Suprapubic skin (tissue), 4 donors: ENCODE measurements around the gene CEP63. TPM values are rescaled to one million over a fixed set of nuclear protein-coding genes. Genes with fewer than 3 reads are reported as not detected.
"Not testable (repeated sequence)": the region's sequence is repeated elsewhere in the genome, so short reads cannot be mapped to it uniquely, and the experiment has no call there.

ENCODE experiments used
- DNase-seq, 2 donors: peaks; one replicate each; pipeline ENCODE4 v3.0.0-alpha.2; 2019; ENCODE audit warnings: low spot score in 2 of 2
- H3K27ac ChIP-seq: fragments of 200-600 bp; sonication (generic); one replicate; pipeline ENCODE4 v1.5.1; 2019
- H3K27me3 ChIP-seq: fragments of 200-600 bp; sonication (generic); one replicate; pipeline ENCODE4 v1.5.1; 2019
- H3K36me3 ChIP-seq: fragments of 200-600 bp; sonication (generic); one replicate; pipeline ENCODE4 v1.5.1; 2019
- H3K4me1 ChIP-seq: fragments of 200-600 bp; sonication (generic); one replicate; pipeline ENCODE4 v1.5.1; 2019
- H3K4me3 ChIP-seq: fragments of 200-600 bp; sonication (generic); one replicate; pipeline ENCODE4 v1.5.1; 2019; ENCODE audit warnings: mild to moderate bottlenecking
- H3K9me3 ChIP-seq: fragments of 200-600 bp; sonication (generic); one replicate; pipeline ENCODE4 v1.5.1; 2019
- EP300 ChIP-seq: sonication (generic); formaldehyde crosslinking; IDR thresholded peaks from one replicate; pipeline ENCODE4 v1.6.1; 2017; ENCODE audit warnings: antibody characterized with exemption
- POLR2A ChIP-seq, 2 donors: fragments of 450-650 bp; IDR thresholded peaks; one replicate each; pipeline ENCODE4 v1.6.1; 2017; ENCODE audit warnings: antibody characterized with exemption in 2 of 2, mild to moderate bottlenecking in 2 of 2, moderate library complexity in 2 of 2
- POLR2AphosphoS5 ChIP-seq, 3 donors: sonication (generic); formaldehyde crosslinking; IDR thresholded peaks; one replicate each; pipeline ENCODE4 v1.6.1; 2017; ENCODE audit warnings: antibody characterized with exemption in 3 of 3
- WGBS: methylation state at CpG from one replicate; pipeline ENCODE4 v1.1.5; 2018; 5-methylcytosine and 5-hydroxymethylcytosine counted together
- total RNA-seq, 4 donors: library from RNA; depleted of rRNA; stranded (reverse); fragments of >200 nt; gene quantifications; one replicate each; pipeline ENCODE4 v1.1.0, GENCODE V29; 2016
- TF ChIP-seq, protein P1 (sequence below), 2 donors: fragments of 200-600 bp in 1 of 2; fragments of 450-650 bp in 1 of 2; sonication (generic) in 1 of 2; IDR thresholded peaks; one replicate each; pipeline ENCODE4 v1.5.1; 2016 to 2019; ENCODE audit warnings: antibody characterized with exemption in 2 of 2, mild to moderate bottlenecking in 1 of 2, moderate library complexity in 1 of 2

Gene CEP63
- total RNA-seq, 4 donors from 2014 or later: 14.1 to 20.8 (median 16.5) TPM

DNA sequence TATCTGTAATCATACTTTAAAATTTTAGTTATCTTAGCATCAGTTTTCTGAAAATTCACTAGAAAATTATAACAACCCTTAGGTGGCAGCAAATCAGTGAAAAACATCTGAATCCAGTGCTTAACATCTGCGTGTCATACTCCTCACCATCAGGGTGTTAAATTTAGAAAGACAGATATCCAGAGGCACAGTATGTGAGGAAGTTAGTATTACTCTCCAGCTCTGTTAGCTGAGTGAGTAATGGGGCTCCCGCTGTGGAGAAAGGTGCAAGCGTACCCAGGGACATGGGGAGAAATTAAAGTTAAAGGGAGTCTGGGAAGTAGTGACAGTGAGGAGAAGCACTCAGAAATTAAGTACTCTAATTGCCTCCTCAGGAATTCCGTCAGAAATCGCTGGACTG is 50.9 kb downstream of the CEP63 start:
- peaks cover 56% of the 10 kb centered on the region for H3K36me3 ChIP-seq

DNA sequence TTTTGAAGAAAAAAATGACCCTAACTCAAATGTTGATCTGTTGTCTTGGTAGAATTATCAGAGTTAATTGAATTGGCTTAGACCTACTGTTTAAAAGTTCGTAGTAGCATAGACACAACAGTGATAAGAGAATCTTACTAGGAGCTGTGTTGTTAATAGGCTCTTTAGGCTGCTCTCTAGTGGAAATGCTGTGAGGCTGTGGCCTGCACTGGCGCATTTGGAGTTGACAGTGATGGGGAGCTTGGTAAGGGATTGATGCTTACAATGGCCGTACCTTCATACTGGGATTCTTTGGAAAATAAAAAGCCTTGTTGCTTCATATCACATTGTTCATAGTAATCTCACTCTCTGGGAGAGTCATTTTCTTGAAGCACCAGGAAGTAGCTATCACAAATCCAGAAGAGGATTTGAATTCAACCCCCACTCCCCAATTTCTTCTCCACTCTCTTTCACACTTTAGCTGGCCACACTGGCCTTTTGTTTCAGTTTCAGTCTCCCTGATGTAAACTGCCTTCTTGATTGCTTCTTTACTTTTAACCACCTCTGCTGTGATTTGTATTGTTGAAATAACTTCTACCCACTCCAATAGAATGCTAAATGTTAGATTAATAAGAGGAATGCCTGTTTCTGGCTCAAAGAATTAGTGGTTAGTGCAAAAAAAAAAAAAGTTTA is 56.6 kb downstream of the CEP63 start:
- TF ChIP-seq EP300: no peak
- TF ChIP-seq, protein P1, sequence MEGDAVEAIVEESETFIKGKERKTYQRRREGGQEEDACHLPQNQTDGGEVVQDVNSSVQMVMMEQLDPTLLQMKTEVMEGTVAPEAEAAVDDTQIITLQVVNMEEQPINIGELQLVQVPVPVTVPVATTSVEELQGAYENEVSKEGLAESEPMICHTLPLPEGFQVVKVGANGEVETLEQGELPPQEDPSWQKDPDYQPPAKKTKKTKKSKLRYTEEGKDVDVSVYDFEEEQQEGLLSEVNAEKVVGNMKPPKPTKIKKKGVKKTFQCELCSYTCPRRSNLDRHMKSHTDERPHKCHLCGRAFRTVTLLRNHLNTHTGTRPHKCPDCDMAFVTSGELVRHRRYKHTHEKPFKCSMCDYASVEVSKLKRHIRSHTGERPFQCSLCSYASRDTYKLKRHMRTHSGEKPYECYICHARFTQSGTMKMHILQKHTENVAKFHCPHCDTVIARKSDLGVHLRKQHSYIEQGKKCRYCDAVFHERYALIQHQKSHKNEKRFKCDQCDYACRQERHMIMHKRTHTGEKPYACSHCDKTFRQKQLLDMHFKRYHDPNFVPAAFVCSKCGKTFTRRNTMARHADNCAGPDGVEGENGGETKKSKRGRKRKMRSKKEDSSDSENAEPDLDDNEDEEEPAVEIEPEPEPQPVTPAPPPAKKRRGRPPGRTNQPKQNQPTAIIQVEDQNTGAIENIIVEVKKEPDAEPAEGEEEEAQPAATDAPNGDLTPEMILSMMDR (IDR thresholded peaks at IDR 0.05): no peak
- no peak for TF ChIP-seq POLR2A (IDR thresholded peaks at IDR 0.05)
- TF ChIP-seq POLR2AphosphoS5 (IDR thresholded peaks at IDR 0.05): no peak

More for the DNA sequence above, 50.9 kb downstream of the CEP63 start:
- H3K4me1 ChIP-seq: no peaks in the 10 kb centered on the region
- H3K27me3 ChIP-seq: no peaks in the 10 kb centered on the region
- H3K4me3 ChIP-seq: no peak overlapping the region
- H3K27ac ChIP-seq: no peak overlapping the region
- TF ChIP-seq POLR2AphosphoS5 (IDR thresholded peaks at IDR 0.05): no peak
- TF ChIP-seq POLR2A (IDR thresholded peaks at IDR 0.05): no peak
- TF ChIP-seq EP300: no peak
- TF ChIP-seq, protein P1 (IDR thresholded peaks at IDR 0.05): no peak
- WGBS: 86% methylated on average over 5 of the region's 5 CpGs
- DNase-seq: no peak
- no peaks in the 10 kb centered on the region for H3K9me3 ChIP-seq

DNA sequence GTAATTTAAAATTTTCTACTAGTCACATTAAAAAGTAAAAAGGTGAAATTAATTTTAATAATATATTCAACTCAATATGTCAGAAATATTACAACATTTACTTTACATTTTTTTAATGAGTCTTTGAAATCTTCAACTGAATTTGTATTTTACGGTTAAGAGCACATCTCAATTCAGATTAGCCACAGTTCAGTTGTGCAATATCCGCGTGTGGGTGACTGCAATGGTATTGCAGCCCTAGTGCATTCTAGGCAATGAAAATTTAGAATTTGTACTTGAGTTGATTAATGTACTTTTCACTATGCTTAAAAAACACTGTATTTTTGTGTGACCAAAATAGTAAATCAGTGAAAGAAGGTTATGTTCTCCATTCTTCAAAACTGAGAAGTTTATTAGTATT is 57.3 kb downstream of the CEP63 start:
- H3K9me3 ChIP-seq: no peaks in the 10 kb centered on the region
- DNase-seq: no peak
- WGBS: 89% methylated on average over 3 of the region's 3 CpGs
- peaks cover 40% of the 10 kb centered on the region for H3K36me3 ChIP-seq
- H3K4me3 ChIP-seq: no peak overlapping the region
- TF ChIP-seq POLR2A (IDR thresholded peaks at IDR 0.05): no peak
- TF ChIP-seq, protein P1 (IDR thresholded peaks at IDR 0.05): no peak
- no peak overlapping the region for H3K27ac ChIP-seq
- no peaks in the 10 kb centered on the region for H3K27me3 ChIP-seq
- no peaks in the 10 kb centered on the region for H3K4me1 ChIP-seq

More for the DNA sequence above, 56.6 kb downstream of the CEP63 start:
- Histone ChIP-seq H3K4me3 (no peak overlapping the region), H3K27me3 (no peaks in the 10 kb centered on the region), H3K27ac (no peak overlapping the region), H3K36me3 (peaks cover 40% of the 10 kb centered on the region), H3K4me1 (no peaks in the 10 kb centered on the region), H3K9me3 (no peaks in the 10 kb centered on the region)
- no peak for DNase-seq
- WGBS: 65% methylated on average over 3 of the region's 3 CpGs

DNA sequence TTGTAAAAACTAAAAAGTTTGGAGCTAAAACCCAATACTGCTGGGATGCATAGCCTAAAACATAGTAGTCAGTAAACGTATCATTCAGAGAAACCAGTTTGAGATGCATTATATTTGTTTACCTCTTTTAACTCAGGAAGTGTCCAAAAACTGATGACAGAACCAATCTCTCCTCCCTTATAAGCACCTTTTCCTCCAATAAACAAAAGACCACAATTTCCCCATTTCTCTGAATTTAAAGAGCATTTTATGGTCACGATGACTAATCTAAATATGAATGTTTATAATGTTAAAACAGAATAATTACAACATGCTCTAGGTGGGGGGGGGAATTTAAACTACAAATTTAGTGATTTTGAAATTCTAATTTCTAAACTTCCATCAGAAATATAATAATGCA is 58.5 kb downstream of the CEP63 start:
- no peaks in the 10 kb centered on the region for H3K27me3 ChIP-seq
- no peaks in the 10 kb centered on the region for H3K9me3 ChIP-seq
- DNase-seq: no peak
- no peaks in the 10 kb centered on the region for H3K4me1 ChIP-seq
- 84% methylated on average over 2 of the region's 2 CpGs for WGBS
- no peak overlapping the region for H3K4me3 ChIP-seq
- no peak overlapping the region for H3K27ac ChIP-seq
- H3K36me3 ChIP-seq: peaks cover 43% of the 10 kb centered on the region
- TF ChIP-seq, protein P1 (IDR thresholded peaks at IDR 0.05): no peak
- TF ChIP-seq POLR2AphosphoS5 (IDR thresholded peaks at IDR 0.05): no peak

DNA sequence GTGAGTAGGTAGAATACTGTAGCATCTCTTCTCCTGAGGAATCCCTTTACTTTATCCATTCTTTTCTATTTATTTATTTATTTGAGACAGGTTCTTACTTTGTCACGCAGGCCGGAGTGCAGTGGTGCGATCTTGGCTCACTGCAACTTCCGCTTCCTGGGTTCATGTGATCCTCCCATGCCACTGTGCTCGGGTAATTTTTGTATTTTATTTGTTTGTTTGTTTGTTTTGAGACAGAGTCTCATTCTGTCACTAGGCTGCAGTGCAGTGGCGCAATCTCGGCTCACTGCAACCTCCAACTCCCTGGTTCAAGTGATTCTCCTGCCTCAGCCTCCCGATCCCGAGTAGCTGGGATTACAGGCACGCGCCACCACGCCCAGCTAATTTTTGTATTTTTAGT is 58.9 kb downstream of the CEP63 start:
- 85% methylated on average over 12 of the region's 12 CpGs for WGBS
- not testable (repeated sequence) for H3K4me1 ChIP-seq, DNase-seq, H3K27me3 ChIP-seq, H3K27ac ChIP-seq, H3K9me3 ChIP-seq, H3K4me3 ChIP-seq
- H3K36me3 ChIP-seq: peaks cover 47% of the 10 kb centered on the region

DNA sequence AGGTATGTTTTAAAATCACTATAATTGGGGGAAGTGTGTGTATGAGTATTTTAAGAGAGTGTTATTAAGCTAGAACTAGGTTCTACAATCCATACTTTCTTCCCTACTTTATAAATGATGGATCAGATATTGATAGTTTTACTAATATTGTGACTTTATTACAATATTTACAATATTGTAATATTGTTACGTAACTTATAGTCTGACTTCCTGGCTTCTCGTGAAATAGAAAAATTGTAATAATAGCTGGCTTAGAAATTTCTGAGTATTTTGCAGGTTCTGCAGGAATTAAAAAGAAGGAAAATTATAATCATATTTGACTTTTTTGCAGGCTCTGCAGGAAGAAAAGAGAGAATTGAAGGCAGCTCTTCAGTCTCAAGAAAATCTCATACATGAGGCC is 60.0 kb downstream of the CEP63 start:
- peaks cover 48% of the 10 kb centered on the region for H3K36me3 ChIP-seq
- no peak overlapping the region for H3K4me3 ChIP-seq
- no peaks in the 10 kb centered on the region for H3K4me1 ChIP-seq
- 90% methylated on average over 2 of the region's 2 CpGs for WGBS
- no peak overlapping the region for H3K27ac ChIP-seq
- no peak for TF ChIP-seq POLR2A (IDR thresholded peaks at IDR 0.05)
- TF ChIP-seq EP300: no peak
- TF ChIP-seq POLR2AphosphoS5 (IDR thresholded peaks at IDR 0.05): no peak
- TF ChIP-seq, protein P1 (IDR thresholded peaks at IDR 0.05): no peak
- no peak for DNase-seq
- H3K27me3 ChIP-seq: no peaks in the 10 kb centered on the region
- H3K9me3 ChIP-seq: no peaks in the 10 kb centered on the region
